Erythroblast (primary cell): ENCODE data around the gene CYP3A5.

Source experiments
- GATA1 ChIP-seq: IDR thresholded peaks from 2 replicates; pipeline ENCODE4 v1.6.1; 2011; ENCODE audit warnings: low read depth, mild to moderate bottlenecking, control low read depth, low read length, moderate library complexity
- POLR2A ChIP-seq: IDR thresholded peaks from 2 replicates; pipeline ENCODE4 v1.6.1; 2011; ENCODE audit warnings: mild to moderate bottlenecking, low read length

GRCh38 chr7:99653754-99654153 lies 26.0 kb downstream of the CYP3A5 start:
- TF ChIP-seq POLR2A = no peak
- no peak for TF ChIP-seq GATA1
